Measurements from ENCODE around the gene FAM186B. TPM values are rescaled to one million over a fixed set of nuclear protein-coding genes. Genes with fewer than 3 reads are reported as not detected.

FAM186B gene
- total RNA-seq, result 0.29 and 0.99 TPM in 2 replicates

GRCh38 chr12:49605539-49605938, at the start of gene FAM186B:
TSS of gene FAM186B (minus strand) at chr12:49605639. CDS start at chr12:49605477, 162 bp downstream.

GRCh38 chr12:49623142-49623904, 17.9 kb upstream of the FAM186B start, which contains the start of gene PRPF40B:
TSS of gene PRPF40B (plus strand) at chr12:49623561. CDS start at chr12:49623591, 30 bp downstream.

DNA sequence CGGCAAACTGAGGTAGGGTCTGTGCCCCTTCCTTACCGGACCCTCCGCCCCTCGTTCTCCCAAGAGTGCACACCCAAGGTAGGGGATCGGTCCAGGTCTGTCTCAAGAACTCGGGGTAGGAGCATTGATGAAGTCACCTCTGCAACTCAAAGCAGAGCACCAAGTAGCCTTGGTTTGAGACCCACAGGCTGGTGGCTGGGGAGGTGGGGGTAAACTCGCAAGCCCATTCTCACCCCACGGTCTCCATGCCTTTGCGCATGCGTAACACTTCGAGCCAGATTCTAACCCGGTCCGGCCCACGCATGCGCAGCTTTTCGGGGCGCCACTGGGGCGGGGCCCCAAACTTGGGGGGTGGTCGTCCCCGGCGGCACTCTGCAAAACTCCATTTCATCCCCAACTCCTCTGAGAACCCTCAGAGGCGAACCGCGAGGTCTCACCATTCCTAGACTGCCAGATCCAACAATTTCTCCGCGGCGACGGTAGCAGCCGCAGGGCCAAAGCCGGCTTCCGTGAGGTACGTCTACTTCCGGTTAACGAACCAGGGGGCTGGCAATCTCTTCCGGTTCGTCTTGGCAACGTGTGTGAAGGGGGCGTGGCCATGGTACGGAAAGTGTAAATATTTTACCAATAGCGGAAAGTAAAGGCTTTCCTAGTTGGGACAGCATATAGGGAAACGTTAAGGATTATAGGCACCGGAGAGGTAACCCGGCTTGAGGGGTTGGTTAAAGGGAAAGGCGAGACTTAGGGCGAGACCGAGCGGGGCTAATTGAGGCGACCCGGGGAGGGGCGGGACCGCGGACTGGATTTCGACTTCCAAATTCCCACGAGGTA, 37.6 kb downstream of the FAM186B start, which contains the start of gene MCRS1:
Gene MCRS1 (minus strand): TSS at position 532 of the 831 bp plus-strand sequence. CDS start 1,411 bp downstream, outside the sequence.

DNA sequence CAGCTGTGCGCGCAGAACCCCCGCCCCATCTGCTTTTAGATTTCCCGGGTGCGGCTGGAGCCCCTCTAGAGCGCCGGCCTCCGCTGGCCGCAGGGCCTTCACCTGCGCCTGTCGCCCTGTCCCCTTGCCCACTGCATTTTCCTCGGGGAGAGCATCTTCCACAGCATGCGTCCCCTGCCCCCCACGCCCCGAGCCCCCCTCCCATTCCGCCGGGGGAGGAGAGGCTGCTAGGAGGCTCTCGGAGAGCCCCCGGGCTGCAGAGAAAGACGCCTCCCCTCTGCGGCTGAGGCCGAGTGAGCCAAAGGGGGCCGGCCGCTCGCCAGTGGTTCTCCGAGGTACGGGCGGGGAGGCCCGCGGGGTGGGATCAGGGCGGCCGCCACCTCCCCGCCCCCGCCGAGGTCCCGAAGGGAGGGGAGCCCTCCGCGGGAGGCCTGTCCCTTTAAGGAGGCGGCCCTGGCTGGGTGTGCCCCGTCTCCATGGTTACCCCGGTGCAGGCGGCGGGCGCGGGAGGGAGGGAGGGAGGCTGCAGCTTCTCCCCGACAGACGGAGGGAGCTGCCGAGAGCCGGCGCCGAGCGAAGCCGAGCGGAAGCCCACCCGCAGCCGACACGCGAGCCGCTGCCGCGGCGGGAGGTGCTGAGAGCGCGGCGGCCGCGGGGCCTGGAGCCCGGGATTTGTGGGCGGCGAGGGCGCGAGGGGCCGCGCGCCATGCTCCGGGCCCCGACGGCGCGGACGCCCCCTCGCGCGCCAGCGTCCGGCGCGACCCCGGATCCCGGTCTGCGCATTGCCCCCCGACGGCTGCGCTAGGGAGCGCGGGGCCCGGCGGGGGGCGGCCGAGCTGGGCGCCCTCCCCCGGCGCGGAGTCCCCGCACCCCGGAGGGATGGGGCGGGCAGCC, 66.7 kb downstream of the FAM186B start, which contains the start of gene KCNH3:
Gene KCNH3 (plus strand): TSS at position 521 of the 894 bp plus-strand sequence. CDS start 387 bp downstream, outside the sequence.

Other genes with a start within 250 kb of the FAM186B start
- gene SPATS2, start 238.2 kb downstream of the FAM186B start, total RNA-seq, result 26.3 and 28.7 TPM in 2 replicates
- gene KCNH3, start 66.6 kb downstream of the FAM186B start, total RNA-seq, result under 0.01 and 0.33 TPM in 2 replicates
- gene MCRS1, start 37.5 kb downstream of the FAM186B start, total RNA-seq, result 55.2 and 62.8 TPM in 2 replicates
- 12.6 and 17.0 TPM in 2 replicates for gene PRPF40B, start 17.9 kb upstream of the FAM186B start, total RNA-seq
- 22.5 and 29.3 TPM in 2 replicates for gene FMNL3, start 101.8 kb upstream of the FAM186B start, total RNA-seq
- gene TMBIM6, start 135.9 kb upstream of the FAM186B start, total RNA-seq, result 453 and 812 TPM in 2 replicates
- gene NCKAP5L, start 222.8 kb upstream of the FAM186B start, total RNA-seq, result 18.6 and 22.3 TPM in 2 replicates
- 4.5 and 5.6 TPM in 2 replicates for gene BCDIN3D, start 237.5 kb upstream of the FAM186B start, total RNA-seq